H9 (cell line): ENCODE measurements around the gene C3. TPM values are rescaled to one million over a fixed set of nuclear protein-coding genes. Genes with fewer than 3 reads are reported as not detected.

ENCODE experiments used
- DNase-seq: peaks from one replicate; pipeline ENCODE4 v3.0.0-alpha.2; 2017
- H2AFZ ChIP-seq: one replicate; pipeline ENCODE4 v1.6.1; 2013; ENCODE audit warnings: mild to moderate bottlenecking, low read length, control low read depth, moderate library complexity
- H2AK5ac ChIP-seq: 2 replicates; pipeline ENCODE4 v1.6.1; 2013; ENCODE audit warnings: low read length, control low read depth, mixed read lengths; ENCODE audit not compliant: insufficient read length
- H2BK120ac ChIP-seq: one replicate; pipeline ENCODE4 v1.6.1; 2013; ENCODE audit warnings: low read depth, mild to moderate bottlenecking, low read length, control low read depth, inconsistent platforms; ENCODE audit not compliant: poor library complexity, severe bottlenecking
- H2BK12ac ChIP-seq: 2 replicates; pipeline ENCODE4 v1.6.1; 2013; ENCODE audit warnings: low read length, control low read depth, mixed read lengths, low read depth; ENCODE audit not compliant: insufficient read length
- H2BK15ac ChIP-seq: 2 replicates; pipeline ENCODE4 v1.6.1; 2013; ENCODE audit warnings: low read depth, low read length, control low read depth
- H2BK20ac ChIP-seq: one replicate; pipeline ENCODE4 v1.6.1; 2013; ENCODE audit warnings: low read depth, mild to moderate bottlenecking, low read length, control low read depth, inconsistent platforms; ENCODE audit not compliant: poor library complexity, severe bottlenecking
- H2BK5ac ChIP-seq: 2 replicates; pipeline ENCODE4 v1.6.1; 2013; ENCODE audit warnings: low read length, control low read depth, mixed read lengths; ENCODE audit not compliant: insufficient read length
- H3K14ac ChIP-seq: 2 replicates; pipeline ENCODE4 v1.6.1; 2013; ENCODE audit warnings: low read length, control low read depth; ENCODE audit not compliant: insufficient read depth
- H3K18ac ChIP-seq: 2 replicates; pipeline ENCODE4 v1.6.1; 2013; ENCODE audit warnings: low read depth, mild to moderate bottlenecking, mixed read lengths, low read length, control low read depth; ENCODE audit not compliant: insufficient read length
- H3K23ac ChIP-seq: 2 replicates; pipeline ENCODE4 v1.6.1; 2013; ENCODE audit warnings: low read length, control low read depth, mixed read lengths, low read depth; ENCODE audit not compliant: insufficient read length
- H3K23me2 ChIP-seq: 2 replicates; pipeline ENCODE4 v1.6.1; 2013; ENCODE audit warnings: low read depth, mild to moderate bottlenecking, mixed read lengths, low read length, control low read depth; ENCODE audit not compliant: insufficient read length, poor library complexity, severe bottlenecking
- H3K27ac ChIP-seq: 2 replicates; pipeline ENCODE4 v1.5.1; 2013; ENCODE audit warnings: low read length, control low read depth, mixed read lengths, low read depth; ENCODE audit not compliant: insufficient read length
- H3K27me3 ChIP-seq: 2 replicates; pipeline ENCODE4 v1.6.1; 2013; ENCODE audit warnings: low read length, control low read depth, inconsistent platforms; ENCODE audit not compliant: insufficient read depth
- H3K4ac ChIP-seq: 2 replicates; pipeline ENCODE4 v1.6.1; 2013; ENCODE audit warnings: low read depth, mild to moderate bottlenecking, control low read depth, inconsistent platforms, low read length, moderate library complexity
- H3K4me1 ChIP-seq: 2 replicates; pipeline ENCODE4 v1.6.1; 2013; ENCODE audit warnings: low read length, control low read depth, inconsistent platforms; ENCODE audit not compliant: insufficient read depth
- H3K4me2 ChIP-seq: 2 replicates; pipeline ENCODE4 v1.6.1; 2013; ENCODE audit warnings: low read length, control low read depth, mixed read lengths; ENCODE audit not compliant: insufficient read length, insufficient read depth
- H3K56ac ChIP-seq: 2 replicates; pipeline ENCODE4 v1.6.1; 2013; ENCODE audit warnings: low read depth, mild to moderate bottlenecking, mixed read lengths, low read length, control low read depth; ENCODE audit not compliant: insufficient read length
- H3K79me1 ChIP-seq: 2 replicates; pipeline ENCODE4 v1.6.1; 2013; ENCODE audit warnings: low read depth, mild to moderate bottlenecking, moderate library complexity, low read length, control low read depth, inconsistent platforms; ENCODE audit not compliant: insufficient read depth, poor library complexity, severe bottlenecking
- H3K79me2 ChIP-seq: 2 replicates; pipeline ENCODE4 v1.6.1; 2013; ENCODE audit warnings: low read length, control low read depth, inconsistent platforms; ENCODE audit not compliant: insufficient read depth
- H3K9ac ChIP-seq: 2 replicates; pipeline ENCODE4 v1.6.1; 2013; ENCODE audit warnings: low read length, control low read depth, mixed read lengths; ENCODE audit not compliant: insufficient read length; ENCODE audit errors: extremely low read depth
- H3K9me3 ChIP-seq: one replicate; pipeline ENCODE4 v1.6.1; 2013; ENCODE audit warnings: low read depth, low read length, inconsistent platforms; ENCODE audit not compliant: control insufficient read depth
- H3T11ph ChIP-seq: one replicate; pipeline ENCODE4 v1.6.1; 2013; ENCODE audit warnings: mild to moderate bottlenecking, low read length, control low read depth, inconsistent platforms
- H4K20me1 ChIP-seq: one replicate; pipeline ENCODE4 v1.6.1; 2013; ENCODE audit not compliant: control insufficient read depth, insufficient read length, insufficient read depth
- H4K5ac ChIP-seq: 2 replicates; pipeline ENCODE4 v1.6.1; 2013; ENCODE audit warnings: low read depth, mild to moderate bottlenecking, mixed read lengths, low read length, control low read depth; ENCODE audit not compliant: insufficient read length
- H4K8ac ChIP-seq: replicated peaks from 2 replicates; pipeline ENCODE4 v1.6.1; 2013; ENCODE audit warnings: low read length, control low read depth, mixed read lengths, low read depth; ENCODE audit not compliant: insufficient read length
- H4K91ac ChIP-seq: 2 replicates; pipeline ENCODE4 v1.6.1; 2013; ENCODE audit warnings: low read depth, mild to moderate bottlenecking, moderate library complexity, mixed read lengths, low read length, control low read depth; ENCODE audit not compliant: insufficient read length
- H3K27ac Mint-ChIP-seq, 3 experiments: 2 replicates in 2 of 3; 3 replicates in 1 of 3; pipeline ENCODE4 v1.8.0; 2020 to 2021; ENCODE audit warnings: mixed read lengths in 3 of 3, mild to moderate bottlenecking in 1 of 3, moderate library complexity in 1 of 3
- H3K27me3 Mint-ChIP-seq: 2 replicates; pipeline ENCODE4 v1.8.0; 2021; ENCODE audit warnings: low read depth, mild to moderate bottlenecking, moderate library complexity, mixed read lengths
- H3K36me3 Mint-ChIP-seq, 3 experiments: 2 replicates in 2 of 3; 3 replicates in 1 of 3; pipeline ENCODE4 v1.8.0; 2020 to 2021; ENCODE audit warnings: low read depth in 3 of 3, mixed read lengths in 3 of 3; ENCODE audit not compliant: insufficient read depth in 1 of 3
- H3K4me1 Mint-ChIP-seq, 2 experiments: 2 replicates each; pipeline ENCODE4 v1.8.0; 2020; ENCODE audit warnings: mixed read lengths in 2 of 2
- H3K4me3 Mint-ChIP-seq, 2 experiments: 2 replicates in 1 of 2; 3 replicates in 1 of 2; pipeline ENCODE4 v1.8.0; 2020 to 2021; ENCODE audit warnings: mild to moderate bottlenecking in 2 of 2, mixed read lengths in 2 of 2, moderate library complexity in 1 of 2
- H3K9me3 Mint-ChIP-seq, 2 experiments: 2 replicates in 1 of 2; 3 replicates in 1 of 2; pipeline ENCODE4 v1.8.0; 2020; ENCODE audit warnings: mild to moderate bottlenecking in 2 of 2, mixed read lengths in 2 of 2, moderate library complexity in 1 of 2
- CTCF ChIP-seq: fragments of 200-600 bp; sonication (generic); conservative IDR thresholded peaks from 3 replicates; pipeline ENCODE4 v1.8.0; 2021; ENCODE audit warnings: antibody characterized with exemption, mild to moderate bottlenecking
- WGBS: extraction: QIAGEN DNeasy Blood & Tissue Kit; methylation state at CpG from one replicate; pipeline ENCODE4 v1.1.7; 2013; ENCODE audit warnings: missing lambda C conversion rate, low lambda C conversion rate, mixed read lengths; ENCODE audit not compliant: insufficient read length; ENCODE audit errors: extremely low coverage; 5-methylcytosine and 5-hydroxymethylcytosine counted together
- total RNA-seq: library from RNA; stranded (reverse); gene quantifications from 2 replicates; pipeline ENCODE4 v1.2.1, GENCODE V29; 2021

Gene C3
- total RNA-seq, 1 experiment from 2014 or later = 5.9 TPM

DNA sequence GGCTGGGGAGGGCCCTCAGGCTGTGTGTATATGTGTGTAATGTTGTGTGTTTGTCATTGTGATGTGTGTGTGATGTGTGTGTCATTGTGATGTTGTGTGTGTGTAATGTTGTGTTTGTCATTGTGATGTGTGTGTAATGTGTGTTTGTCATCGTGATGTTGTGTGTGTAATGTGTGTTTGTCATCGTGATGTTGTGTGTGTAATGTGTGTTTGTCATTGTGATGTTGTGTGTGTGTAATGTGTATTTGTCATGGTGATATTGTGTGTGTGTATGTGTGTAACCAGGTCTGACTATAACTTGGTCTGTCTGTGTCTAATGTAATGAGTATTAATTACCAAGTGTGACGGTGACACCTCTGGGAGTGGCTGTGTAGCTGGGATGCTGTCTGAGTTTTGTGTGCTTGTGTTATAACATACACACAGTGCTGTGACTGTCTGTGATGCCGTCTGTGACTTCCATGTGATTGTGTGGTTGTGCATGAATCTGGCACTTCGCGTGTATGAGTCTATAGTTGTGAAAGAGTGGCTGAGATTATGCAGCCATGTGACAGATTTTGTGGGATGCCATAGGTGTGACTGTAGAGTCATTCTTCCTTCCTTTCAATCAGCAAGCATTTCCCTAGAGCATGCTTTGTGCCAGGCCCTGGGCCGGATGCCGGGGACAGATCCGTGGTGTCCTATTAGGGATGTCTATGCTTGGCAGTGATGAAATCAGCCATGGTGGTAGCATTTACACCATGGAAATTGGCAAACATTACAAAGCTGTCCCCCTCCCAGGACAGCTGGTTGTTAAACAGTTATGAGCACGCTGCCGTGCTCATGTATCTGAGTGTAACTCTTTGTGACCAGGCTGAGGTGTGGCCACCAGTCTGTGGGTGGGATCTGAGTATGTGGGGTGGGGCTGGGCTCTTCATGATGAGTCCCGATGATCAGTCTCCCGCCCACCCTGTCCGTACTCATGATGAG lies 56.9 kb downstream of the C3 start:
- Histone ChIP-seq H3K23ac (no peak overlapping the region), H3K14ac (no peak overlapping the region), H3K79me2 (no peaks in the 10 kb centered on the region), H2AFZ (no peak overlapping the region), H3K4me2 (no peak overlapping the region), H3K27ac (no peak overlapping the region), H3K9me3 (no peaks in the 10 kb centered on the region), H4K5ac (no peak overlapping the region), H3K4me1 (no peaks in the 10 kb centered on the region), H3K18ac (no peak overlapping the region), H4K8ac (peak overlapping the region; percentile 53), H4K20me1 (no peaks in the 10 kb centered on the region), H3T11ph (no peak overlapping the region), H2BK20ac (no peak overlapping the region), H2AK5ac (no peak overlapping the region), H2BK12ac (no peak overlapping the region), H2BK120ac (no peak overlapping the region), H3K4ac (no peak overlapping the region), H3K27me3 (no peaks in the 10 kb centered on the region), H3K56ac (no peak overlapping the region), H3K23me2 (no peaks in the 10 kb centered on the region), H3K9ac (no peak overlapping the region), H2BK5ac (no peak overlapping the region), H4K91ac (no peak overlapping the region), H3K79me1 (no peaks in the 10 kb centered on the region), H2BK15ac (no peak overlapping the region)
- Mint-ChIP-seq H3K36me3 (no peaks in the 10 kb centered on the region), H3K9me3 (peaks cover 0 to 41% of the 10 kb centered on the region in 2 experiments; a peak in 2 of 5 replicates), H3K27ac (no peak overlapping the region), H3K4me3 (no peak overlapping the region), H3K27me3 (peaks cover 6% of the 10 kb centered on the region), H3K4me1 (0 out of 4 replicates have a peak, but pooled peaks cover 0 to 5% of the 10 kb centered on the region in 2 experiments)
- no peak for DNase-seq
- WGBS = 100% methylated on average over 2 of the region's 14 CpGs
- no peak for TF ChIP-seq CTCF
